ENCODE data around the gene PRPSAP1.
"Not testable (repeated sequence)": the region's sequence is repeated elsewhere in the genome, so short reads cannot be mapped to it uniquely, and the experiment has no call there.

PRPSAP1 gene

GRCh38 chr17:76317535-76317934 lies 36.2 kb downstream of the PRPSAP1 start:
- DNase-seq (ENCODE audit: low read depth), result no peak

GRCh38 chr17:76314392-76315227 lies 39.1 kb downstream of the PRPSAP1 start:
- DNase-seq (ENCODE audit: low read depth), result no peak

GRCh38 chr17:76312735-76313134 lies 41.0 kb downstream of the PRPSAP1 start:
- DNase-seq (ENCODE audit: low read depth), result no peak

GRCh38 chr17:76309461-76309860 lies 44.3 kb downstream of the PRPSAP1 start:
- no peak for DNase-seq (ENCODE audit: low read depth)

- DNase-seq (ENCODE audit: low read depth), result no peak
These were observed 45.8 kb downstream of the PRPSAP1 start, which contains the start of gene QRICH2 for GRCh38 chr17:76307966-76308338. Gene QRICH2, minus strand, starts transcription at chr17:76308276. Its CDS starts 278 bp downstream, at chr17:76307998.

GRCh38 chr17:76307299-76307965 lies 46.3 kb downstream of the PRPSAP1 start:
- no peak for DNase-seq (ENCODE audit: low read depth)

GRCh38 chr17:76305135-76305454 lies 48.6 kb downstream of the PRPSAP1 start:
- not testable (repeated sequence) for DNase-seq (ENCODE audit: low read depth)

- no peak for DNase-seq (ENCODE audit: low read depth)
These were observed 49.2 kb downstream of the PRPSAP1 start for GRCh38 chr17:76304226-76305134.

GRCh38 chr17:76297436-76297835 lies 56.3 kb downstream of the PRPSAP1 start:
- no peak for DNase-seq (ENCODE audit: low read depth)

- DNase-seq (ENCODE audit: low read depth), result no peak
These were observed 56.8 kb downstream of the PRPSAP1 start for GRCh38 chr17:76296889-76297288.

GRCh38 chr17:76296186-76296585 lies 57.5 kb downstream of the PRPSAP1 start:
- DNase-seq (ENCODE audit: low read depth), result no peak

GRCh38 chr17:76293106-76293505 lies 60.6 kb downstream of the PRPSAP1 start:
- DNase-seq (ENCODE audit: low read depth), result no peak

GRCh38 chr17:76292567-76292966 lies 61.1 kb downstream of the PRPSAP1 start:
- no peak for DNase-seq (ENCODE audit: low read depth)

- DNase-seq (ENCODE audit: low read depth), result no peak
These were observed 71.9 kb downstream of the PRPSAP1 start for GRCh38 chr17:76281573-76282371.

GRCh38 chr17:76280650-76281049 lies 73.1 kb downstream of the PRPSAP1 start:
- DNase-seq (ENCODE audit: low read depth), result no peak

GRCh38 chr17:76279742-76280287 lies 73.9 kb downstream of the PRPSAP1 start:
- no peak for DNase-seq (ENCODE audit: low read depth)

- peak; percentile 79 for DNase-seq (ENCODE audit: low read depth)
These were observed 74.6 kb downstream of the PRPSAP1 start for GRCh38 chr17:76278952-76279741.

GRCh38 chr17:76278268-76278908 lies 75.3 kb downstream of the PRPSAP1 start:
- DNase-seq (ENCODE audit: low read depth), result no peak

- DNase-seq (ENCODE audit: low read depth), result no peak
These were observed 76.1 kb downstream of the PRPSAP1 start for GRCh38 chr17:76277300-76278267.

All from stimulated activated CD8-positive, alpha-beta memory T cell treated with anti-CD3 and anti-CD28 coated beads, Interleukin-12 subunit alpha, Interleukin-12 subunit beta, amount 100 ng/mL, for 1 hour (primary cell).